SU-DHL-6 (cell line): ENCODE data around the gene ARHGEF28.

Source experiments
- H2AFZ ChIP-seq: fragments of 200-600 bp; sonication (generic); 2 replicates; pipeline ENCODE4 v1.6.1; 2014; ENCODE audit warnings: low read depth, mild to moderate bottlenecking, moderate library complexity, mixed read lengths, antibody characterized with exemption, low read length; ENCODE audit not compliant: severe bottlenecking
- H3F3A ChIP-seq: fragments of 200-600 bp; shearing (Covaris generic); 2 replicates; pipeline ENCODE4 v1.6.0; 2016; ENCODE audit warnings: antibody characterized with exemption, mild to moderate bottlenecking; ENCODE audit not compliant: insufficient read depth
- H3K27ac ChIP-seq: fragments of 200-600 bp; sonication (generic); 2 replicates; pipeline ENCODE4 v1.5.1; 2016; ENCODE audit warnings: low read depth, mild to moderate bottlenecking, low read length, moderate library complexity, mixed read lengths
- H3K27me3 ChIP-seq: fragments of 200-600 bp; sonication (generic), shearing (Covaris generic); 2 replicates; pipeline ENCODE4 v1.6.0; 2014; ENCODE audit warnings: mild to moderate bottlenecking, low read length
- H3K36me3 ChIP-seq: fragments of 200-600 bp; sonication (generic); 2 replicates; pipeline ENCODE4 v1.6.1; 2014; ENCODE audit warnings: mild to moderate bottlenecking, low read length, mixed read lengths
- H3K4me2 ChIP-seq: fragments of 300-600, 200-600 bp; shearing (Covaris generic), sonication (generic); 2 replicates; pipeline ENCODE4 v1.6.0; 2014; ENCODE audit warnings: low read length, low read depth, mild to moderate bottlenecking; ENCODE audit not compliant: poor library complexity, severe bottlenecking
- H3K4me3 ChIP-seq: fragments of 200-600 bp; sonication (generic); 2 replicates; pipeline ENCODE4 v1.5.1; 2014; ENCODE audit warnings: antibody characterized with exemption, low read length, mild to moderate bottlenecking, mixed read lengths; ENCODE audit not compliant: insufficient read depth, poor library complexity, severe bottlenecking
- H3K79me2 ChIP-seq: fragments of 200-600 bp; sonication (generic); 2 replicates; pipeline ENCODE4 v1.6.1; 2014; ENCODE audit warnings: mild to moderate bottlenecking, low read length, moderate library complexity; ENCODE audit not compliant: insufficient read depth
- H3K9ac ChIP-seq: fragments of 200-600 bp; sonication (generic); 2 replicates; pipeline ENCODE4 v1.7.0; 2014; ENCODE audit warnings: mild to moderate bottlenecking, low read length
- H3K9me2 ChIP-seq: fragments of 200-600 bp; sonication (generic); replicated peaks from 2 replicates; pipeline ENCODE4 v1.6.1; 2014; ENCODE audit warnings: low read length; ENCODE audit not compliant: insufficient read depth
- H3K9me3 ChIP-seq: fragments of 200-600 bp; sonication (generic); 2 replicates; pipeline ENCODE4 v1.6.1; 2014; ENCODE audit warnings: low read length, mixed read lengths; ENCODE audit not compliant: insufficient read depth
- H4K20me1 ChIP-seq: fragments of 200-600 bp; sonication (generic); 2 replicates; pipeline ENCODE4 v1.6.1; 2014; ENCODE audit warnings: low read depth, mild to moderate bottlenecking, antibody characterized with exemption, low read length, moderate library complexity, mixed read lengths
- CTCF ChIP-seq: fragments of 200-600 bp; sonication (generic); IDR thresholded peaks from one replicate; pipeline ENCODE4 v1.5.1; 2017; ENCODE audit warnings: antibody characterized with exemption, mild to moderate bottlenecking, low read length, moderate library complexity; ENCODE audit not compliant: insufficient read depth, poor library complexity, severe bottlenecking
- EZH2phosphoT487 ChIP-seq: fragments of 200-600 bp; sonication (generic), shearing (Covaris generic); conservative IDR thresholded peaks from 2 replicates; pipeline ENCODE4 v1.6.1; 2018; ENCODE audit warnings: mild to moderate bottlenecking, antibody characterized with exemption, low read length, moderate library complexity, mixed read lengths

The ARHGEF28 gene

GRCh38 chr5:73974871-73975360 lies 348.9 kb downstream of the ARHGEF28 start:
- Histone ChIP-seq H3K79me2 (no peaks in the 10 kb centered on the region), H3K9me2 (no peaks in the 10 kb centered on the region), H3K27me3 (no peaks in the 10 kb centered on the region), H3K36me3 (no peaks in the 10 kb centered on the region), H3K9me3 (no peaks in the 10 kb centered on the region), H3K4me3 (no peak overlapping the region), H3F3A (no peaks in the 10 kb centered on the region), H3K27ac (no peak overlapping the region), H3K4me2 (no peak overlapping the region), H3K9ac (no peak overlapping the region), H4K20me1 (no peaks in the 10 kb centered on the region), H2AFZ (no peak overlapping the region)
- no peak for TF ChIP-seq EZH2phosphoT487
- TF ChIP-seq CTCF: no peak

- Histone ChIP-seq H3K27ac (no peak overlapping the region), H3K9me3 (no peaks in the 10 kb centered on the region), H3K4me2 (no peak overlapping the region), H4K20me1 (no peaks in the 10 kb centered on the region), H3K9me2 (no peaks in the 10 kb centered on the region), H2AFZ (no peak overlapping the region), H3K36me3 (no peaks in the 10 kb centered on the region), H3K27me3 (no peaks in the 10 kb centered on the region), H3K79me2 (no peaks in the 10 kb centered on the region), H3K4me3 (no peak overlapping the region), H3F3A (no peaks in the 10 kb centered on the region), H3K9ac (no peak overlapping the region)
- TF ChIP-seq EZH2phosphoT487 (no peak), CTCF (no peak)
These were observed 349.8 kb downstream of the ARHGEF28 start for GRCh38 chr5:73975845-73976244.

- Histone ChIP-seq H3K9me3 (no peaks in the 10 kb centered on the region), H3K27me3 (no peaks in the 10 kb centered on the region), H3K4me2 (no peak overlapping the region), H3F3A (no peaks in the 10 kb centered on the region), H3K27ac (no peak overlapping the region), H2AFZ (no peak overlapping the region), H3K9ac (no peak overlapping the region), H3K9me2 (no peaks in the 10 kb centered on the region), H3K4me3 (no peak overlapping the region), H3K79me2 (no peaks in the 10 kb centered on the region), H4K20me1 (no peaks in the 10 kb centered on the region), H3K36me3 (no peaks in the 10 kb centered on the region)
- TF ChIP-seq CTCF: no peak
- no peak for TF ChIP-seq EZH2phosphoT487
These were observed 351.1 kb downstream of the ARHGEF28 start for GRCh38 chr5:73977146-73977545.
